K562 (cell line): ENCODE measurements around the gene PAIP2. TPM values are rescaled to one million over a fixed set of nuclear protein-coding genes. Genes with fewer than 3 reads are reported as not detected.

Experiments
- ATAC-seq: fragments of 200-7000 bp; cut with Tn5 transposase; 3 replicates; pipeline ENCODE4 v1.9.1; 2020; ENCODE audit warnings: moderate library complexity
- BruUV-seq: library from RNA; stranded (reverse); fragments of 400-500 nt; replicated peaks from 2 replicates; lab custom pipeline; 2021; lab: Mats Ljungman, UMichigan
- CTCF ChIA-PET: fragments of 300-600 bp; formaldehyde crosslinking; extraction: SDS; loops from one replicate; lab custom pipeline; 2021; ENCODE audit warnings: low intra/inter-chr PET ratio; lab: Yijun Ruan, JAX
- POLR2A ChIA-PET: fragments of 300-600, 350-650 bp; sonication (Branson Sonifier 250); formaldehyde crosslinking; extraction: SDS; loops from one replicate; lab custom pipeline; 2021; ENCODE audit warnings: antibody characterized with exemption, inconsistent platforms; lab: Yijun Ruan, JAX
- DNase-seq, 4 experiments: peaks; one replicate each; pipeline versions ENCODE4 v3.0.0 to v3.0.0-alpha.2; 2011 to 2018; ENCODE audit warnings: low spot score in 3 of 4, mixed read lengths in 3 of 4; ENCODE audit errors: extremely low read depth in 1 of 4
- FAIRE-seq: peaks from 2 replicates; lab custom pipeline; 2011; peaks lifted over from hg19 to GRCh38; lab: Jason Lieb, UNC
- H2AFZ ChIP-seq: 2 replicates; pipeline ENCODE4 v1.6.0; 2011; ENCODE audit warnings: low read depth, low read length, control low read depth, inconsistent platforms
- H3K27ac ChIP-seq: fragments of 200-600 bp; 3 replicates; pipeline ENCODE4 v1.8.0; 2011; ENCODE audit warnings: low read depth, mild to moderate bottlenecking, control low read depth, inconsistent platforms, low read length, moderate library complexity, mixed read lengths; ENCODE audit errors: extremely low read depth
- H3K27me3 ChIP-seq, 2 experiments: fragments of 300-600 bp in 1 of 2; 2 replicates in 1 of 2; 3 replicates in 1 of 2; pipeline versions ENCODE4 v1.6.0 to v1.8.0; 2011; ENCODE audit warnings: inconsistent platforms in 2 of 2, low read length in 2 of 2, mild to moderate bottlenecking in 1 of 2, mixed read lengths in 1 of 2, moderate library complexity in 1 of 2; ENCODE audit not compliant: control insufficient read depth in 2 of 2, insufficient read depth in 2 of 2
- H3K36me3 ChIP-seq: fragments of 300-600 bp; 3 replicates; pipeline ENCODE4 v1.8.0; 2011; ENCODE audit warnings: mild to moderate bottlenecking, low read length, inconsistent platforms; ENCODE audit not compliant: control insufficient read depth, insufficient read depth
- H3K4me1 ChIP-seq, 2 experiments: fragments of 200-600 bp in 1 of 2; replicated peaks in 1 of 2; 2 replicates in 1 of 2; 3 replicates in 1 of 2; pipeline versions ENCODE4 v1.5.1 to v1.8.0; 2011; ENCODE audit warnings: inconsistent platforms in 2 of 2, low read length in 2 of 2, mild to moderate bottlenecking in 1 of 2, mixed read lengths in 1 of 2, moderate library complexity in 1 of 2; ENCODE audit not compliant: control insufficient read depth in 2 of 2, insufficient read depth in 2 of 2
- H3K4me2 ChIP-seq: 2 replicates; pipeline ENCODE4 v1.6.1; 2011; ENCODE audit warnings: low read length, control low read depth, inconsistent platforms, mixed read lengths; ENCODE audit not compliant: insufficient read depth
- H3K4me3 ChIP-seq: fragments of 200-600 bp; sonication (generic), shearing (Covaris generic); 2 replicates; pipeline ENCODE4 v1.5.1; 2016; ENCODE audit warnings: control low read depth, inconsistent platforms
- H3K79me2 ChIP-seq: fragments of 200-600 bp; 3 replicates; pipeline ENCODE4 v1.8.0; 2011; ENCODE audit warnings: low read length, inconsistent platforms; ENCODE audit not compliant: control insufficient read depth, insufficient read depth
- H3K9ac ChIP-seq, 2 experiments: 2 replicates each; pipeline versions ENCODE4 v1.6.0 to v1.6.1; 2011; ENCODE audit warnings: low read depth in 2 of 2, low read length in 2 of 2, control low read depth in 1 of 2, inconsistent platforms in 1 of 2, mild to moderate bottlenecking in 1 of 2, mixed read lengths in 1 of 2; ENCODE audit not compliant: insufficient read depth in 1 of 2
- H3K9me1 ChIP-seq: one replicate; pipeline ENCODE4 v1.6.0; 2011; ENCODE audit warnings: inconsistent platforms, mild to moderate bottlenecking, low read length, moderate library complexity; ENCODE audit not compliant: control insufficient read depth, insufficient read depth
- H3K9me3 ChIP-seq: replicated peaks from 2 replicates; pipeline ENCODE4 v1.5.1; 2011; ENCODE audit warnings: low read depth, low read length, inconsistent platforms; ENCODE audit not compliant: control insufficient read depth, insufficient read depth
- H4K20me1 ChIP-seq: replicated peaks from 2 replicates; pipeline ENCODE4 v1.6.1; 2011; ENCODE audit warnings: low read length, inconsistent platforms, mixed read lengths; ENCODE audit not compliant: control insufficient read depth, insufficient read depth
- GABPB2 ChIP-seq: fragments of 250-450 bp; sonication (Bioruptor Pico); conservative IDR thresholded peaks from 2 replicates; pipeline ENCODE4 v1.5.1; 2021; ENCODE audit warnings: mild to moderate bottlenecking
- WHSC1 ChIP-seq: IDR thresholded peaks from one replicate; pipeline ENCODE4 v1.6.1; 2012; ENCODE audit warnings: low read length, control low read depth, inconsistent platforms
- ZNF655 ChIP-seq: fragments of 250-450 bp; sonication (Bioruptor Pico); IDR thresholded peaks from 2 replicates; pipeline ENCODE4 v1.5.0; 2021
- WGBS: fragments of 100-300 bp; shearing (Covaris generic); methylation state at CpG from one replicate; pipeline ENCODE4 v1.1.6; 2016; ENCODE audit warnings: low coverage, mixed read lengths; ENCODE audit not compliant: insufficient coverage; ENCODE audit errors: missing lambda C conversion rate; 5-methylcytosine and 5-hydroxymethylcytosine counted together
- in situ Hi-C: fragments of 300-500 bp; cut with MboI; formaldehyde crosslinking; loops from 4 replicates; pipeline ENCODE4 v1.15.0; 2018; ENCODE audit warnings: inconsistent platforms, mixed read lengths
- intact Hi-C: fragments of 100-400 bp; cut with micrococcal nuclease; formaldehyde crosslinking; loops from 2 replicates; pipeline ENCODE4 v1.14.2; 2022
- polyA plus RNA-seq, 8 experiments: library from polyadenylated mRNA; depleted of rRNA in 4 of 8; stranded (reverse) in 5 of 8; unstranded in 3 of 8; fragments of >200 nt; fragmentation: Nextera tagmentation in 2 of 8; fragmentation: Illumina TruSeq in 1 of 8; extraction: Ambion mirVana in 2 of 8; extraction: Trizol in 1 of 8; gene quantifications; 2 replicates each; pipeline versions ENCODE4 v1.2.1 to v1.2.3, GENCODE V29; 2011 to 2014; ENCODE audit warnings: inconsistent platforms in 1 of 8, missing spikeins in 1 of 8
- total RNA-seq, 7 experiments: library from RNA; depleted of rRNA in 6 of 7; stranded (reverse); fragments of >200 nt in 6 of 7; fragmentation: Illumina TruSeq in 2 of 7; extraction: Trizol in 2 of 7; gene quantifications; 2 replicates each; pipeline versions ENCODE4 v1.2.1 to v1.2.3, GENCODE V29; 2011 to 2021; ENCODE audit warnings: low replicate concordance in 1 of 7

PAIP2 gene
- total and polyA plus RNA-seq, 9 of the 15 experiments (the other 6 are each of a cell fraction or from before 2014, with no cell fraction given): 78.3 to 187 (median 128) TPM

GRCh38 chr5:139306628-139307379, 34.9 kb upstream of the PAIP2 start:
- intact Hi-C loops (no loop called here), in situ Hi-C loops (no loop called here)
- TF ChIP-seq WHSC1 (no peak), GABPB2 (CRISPR knock-in tag) (no peak), ZNF655 (no peak)
- TF ChIP-seq, all 486 proteins: peak for 0
- Histone ChIP-seq H3K27me3 (no peaks in the 10 kb centered on the region), H3K4me1 (peaks cover 10 to 19% of the 10 kb centered on the region in 2 experiments; a peak in 3 of 5 replicates), H3K4me3 (no peak overlapping the region), H3K9me1 (peaks cover 9% of the 10 kb centered on the region), H3K4me2 (no peak overlapping the region), H4K20me1 (peaks cover 65% of the 10 kb centered on the region), H3K36me3 (peaks cover 59% of the 10 kb centered on the region; the same call in 2 of the 3 replicates), H2AFZ (no peak overlapping the region), H3K9me3 (no peaks in the 10 kb centered on the region), H3K27ac (no peak overlapping the region), H3K79me2 (peaks cover 100% of the 10 kb centered on the region), H3K9ac (no peak overlapping the region)
- ATAC-seq (no peak), DNase-seq (no peak), FAIRE-seq (no peak)
- BruUV-seq: no TSS peak
- ChIA-PET CTCF (no interaction called here), POLR2A (interaction anchor here (2.3 to 7.4 kb wide), 3 partner anchors 10 to 13 kb away, joined by 7 to 105 read pairs (median 16); partner anchors contain the start of gene MATR3)
- WGBS: 73% methylated on average over 3 of the region's 3 CpGs
